HG03066 (cell line): ENCODE measurements around the gene SOHLH2.

Experiments
- ATAC-seq: cut with Tn5 transposase; IDR thresholded peaks from one replicate; pipeline ENCODE4 v1.9.1; 2021; ENCODE audit warnings: low read depth; ENCODE audit not compliant: unreplicated experiment

Gene SOHLH2, protein sequence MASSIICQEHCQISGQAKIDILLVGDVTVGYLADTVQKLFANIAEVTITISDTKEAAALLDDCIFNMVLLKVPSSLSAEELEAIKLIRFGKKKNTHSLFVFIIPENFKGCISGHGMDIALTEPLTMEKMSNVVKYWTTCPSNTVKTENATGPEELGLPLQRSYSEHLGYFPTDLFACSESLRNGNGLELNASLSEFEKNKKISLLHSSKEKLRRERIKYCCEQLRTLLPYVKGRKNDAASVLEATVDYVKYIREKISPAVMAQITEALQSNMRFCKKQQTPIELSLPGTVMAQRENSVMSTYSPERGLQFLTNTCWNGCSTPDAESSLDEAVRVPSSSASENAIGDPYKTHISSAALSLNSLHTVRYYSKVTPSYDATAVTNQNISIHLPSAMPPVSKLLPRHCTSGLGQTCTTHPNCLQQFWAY

DNA sequence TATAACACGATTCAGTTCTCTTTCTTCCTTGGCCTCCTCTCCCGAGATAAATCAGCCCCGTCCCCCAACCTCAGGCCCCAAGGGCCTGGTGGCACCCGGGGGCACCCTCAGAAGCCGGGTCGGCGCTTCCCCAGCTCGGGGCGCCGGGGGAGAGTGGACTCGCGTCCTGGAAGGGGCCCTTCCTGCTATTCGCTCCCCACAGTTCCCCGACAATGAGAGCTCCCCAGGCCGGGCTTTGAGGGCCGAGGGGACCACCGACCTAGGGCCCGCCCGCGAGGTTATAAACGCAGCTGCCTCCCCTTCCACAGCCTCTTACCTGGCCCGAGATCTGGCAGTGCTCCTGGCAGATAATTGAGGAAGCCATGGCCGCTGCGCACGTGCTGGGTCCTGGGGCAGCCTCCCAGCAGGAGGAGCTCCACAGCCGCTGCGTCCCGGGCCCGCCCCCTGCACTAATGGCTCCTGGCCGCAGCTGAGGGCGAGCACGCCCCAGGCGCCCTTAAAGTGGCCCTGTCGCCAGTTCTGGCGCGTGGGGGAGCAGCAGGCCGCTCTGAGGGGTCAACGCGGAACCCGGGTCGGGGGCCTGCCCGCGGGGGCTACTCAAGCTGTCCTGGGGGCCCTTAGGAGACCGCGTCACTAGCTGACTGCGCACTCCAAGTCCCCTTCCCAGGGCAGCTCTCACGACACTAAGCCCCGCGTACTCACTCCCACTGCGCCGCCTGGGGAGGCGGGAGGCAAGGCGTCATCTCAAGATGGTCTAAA, at the start of gene SOHLH2:
Gene SOHLH2 (minus strand): TSS at position 394 of the 759 bp plus-strand sequence. CDS start 30 bp downstream, at position 364.
- ATAC-seq: no peak

DNA sequence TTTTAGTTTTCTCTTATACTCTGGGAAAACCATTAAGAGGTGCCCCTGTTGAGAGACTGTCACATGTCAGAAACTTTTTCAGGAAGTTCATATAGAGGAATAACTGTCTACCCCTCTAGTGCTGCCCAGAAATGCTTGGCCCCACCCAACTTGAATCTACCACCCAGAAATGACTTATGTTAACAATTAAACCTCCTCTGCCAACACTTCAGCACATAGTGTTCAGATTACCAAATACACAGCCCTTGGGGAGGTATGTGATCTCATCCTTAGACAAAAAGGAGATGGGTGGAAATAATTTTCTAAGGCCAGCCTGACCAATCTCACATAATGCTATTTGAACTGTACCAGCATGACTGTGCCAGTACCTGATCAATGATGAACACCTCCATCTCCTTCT, 47.6 kb upstream of the SOHLH2 start:
- no peak for ATAC-seq

DNA sequence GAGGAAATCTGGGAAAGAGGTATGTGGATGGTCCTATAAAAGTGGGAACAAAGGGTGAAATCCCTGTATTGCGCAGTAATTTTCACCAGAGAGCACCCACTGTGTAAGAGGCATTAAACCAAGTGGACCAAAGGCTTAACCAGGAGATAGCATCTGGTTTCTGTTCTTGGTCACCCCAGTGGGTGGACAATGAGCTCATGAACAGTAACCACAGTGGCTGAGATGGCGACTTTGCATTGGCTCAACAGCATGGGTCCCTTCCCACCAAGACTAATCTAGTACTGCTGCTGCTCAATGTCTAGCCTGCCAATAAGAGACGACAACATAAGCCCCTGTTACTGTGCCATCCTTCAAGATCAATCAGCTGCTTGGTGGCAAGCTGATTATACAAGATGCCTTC, 46.7 kb upstream of the SOHLH2 start:
- ATAC-seq: no peak

DNA sequence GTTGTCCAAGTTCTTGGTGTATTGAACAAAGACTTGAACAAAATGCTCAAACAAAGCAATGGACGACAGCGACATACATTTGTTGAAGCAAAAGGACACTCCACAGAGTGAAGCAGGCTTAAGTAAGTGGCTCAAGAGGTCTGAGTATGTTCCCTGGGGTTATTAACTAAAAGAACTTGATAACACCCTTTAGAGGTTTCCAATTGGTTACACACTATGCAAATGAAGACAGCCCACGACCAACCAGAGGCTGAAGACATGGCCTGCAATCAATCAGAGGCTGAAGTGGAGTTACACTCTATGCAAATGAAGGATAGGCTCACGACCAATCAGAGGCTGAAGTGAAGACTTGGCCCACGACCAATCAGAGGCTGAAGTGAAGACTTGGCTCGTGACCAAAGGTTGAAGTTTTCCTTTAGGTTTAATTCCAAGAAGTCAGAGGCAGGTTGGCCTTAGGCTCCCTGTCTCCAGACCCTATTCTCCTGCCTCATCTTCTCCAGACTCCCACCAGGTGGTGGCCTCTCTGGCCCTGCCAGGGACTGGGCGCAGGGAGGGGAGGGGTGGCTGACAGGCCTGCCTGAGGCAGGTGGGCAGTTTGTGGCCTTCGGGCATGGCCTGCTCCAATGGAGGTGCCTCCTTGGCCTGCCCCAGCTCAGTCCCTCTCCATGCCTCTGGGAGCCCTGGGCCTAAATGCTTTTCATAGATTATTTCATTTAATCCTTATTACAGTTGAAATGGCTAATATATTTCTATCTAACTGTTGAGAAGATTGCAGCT, 45.2 kb upstream of the SOHLH2 start:
- ATAC-seq: no peak

DNA sequence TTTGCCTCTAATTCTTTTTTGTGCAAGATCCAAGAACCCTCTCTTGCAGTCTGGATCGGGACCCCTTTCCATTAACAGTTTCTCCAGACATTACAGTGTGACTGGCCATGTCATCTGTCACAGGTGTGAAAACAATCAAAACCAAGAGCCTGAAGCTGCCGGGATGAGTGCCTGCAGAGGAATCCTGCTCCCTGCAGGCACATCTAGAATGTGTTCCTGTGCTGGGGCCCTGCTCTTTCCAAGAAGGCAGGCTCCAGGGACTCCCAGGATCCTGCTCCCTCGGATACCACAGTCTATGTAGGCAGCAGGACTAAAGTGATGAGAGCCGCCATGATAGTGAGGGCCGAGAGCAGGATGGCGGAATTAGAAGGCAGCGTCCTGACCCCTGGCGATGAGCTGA, 44.5 kb upstream of the SOHLH2 start:
- no peak for ATAC-seq

DNA sequence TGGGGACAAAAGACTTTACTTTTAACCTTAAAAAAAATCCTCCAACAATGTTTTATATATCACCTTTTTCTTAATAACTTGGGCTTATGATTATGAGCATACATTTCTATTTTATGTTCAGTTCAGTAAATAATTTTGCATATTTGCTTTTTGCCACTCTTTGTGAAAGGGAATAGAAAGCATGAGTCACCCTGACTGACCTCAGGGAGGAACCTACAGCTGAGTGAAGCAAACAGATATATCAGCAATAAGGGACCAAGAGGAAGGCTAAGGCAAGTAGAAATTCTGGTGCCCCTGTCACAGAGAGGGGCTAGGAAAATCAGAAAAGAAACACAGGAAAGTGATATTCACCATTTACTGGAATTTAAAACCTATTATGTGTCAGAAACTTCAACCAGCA, 37.2 kb upstream of the SOHLH2 start:
- ATAC-seq: no peak

DNA sequence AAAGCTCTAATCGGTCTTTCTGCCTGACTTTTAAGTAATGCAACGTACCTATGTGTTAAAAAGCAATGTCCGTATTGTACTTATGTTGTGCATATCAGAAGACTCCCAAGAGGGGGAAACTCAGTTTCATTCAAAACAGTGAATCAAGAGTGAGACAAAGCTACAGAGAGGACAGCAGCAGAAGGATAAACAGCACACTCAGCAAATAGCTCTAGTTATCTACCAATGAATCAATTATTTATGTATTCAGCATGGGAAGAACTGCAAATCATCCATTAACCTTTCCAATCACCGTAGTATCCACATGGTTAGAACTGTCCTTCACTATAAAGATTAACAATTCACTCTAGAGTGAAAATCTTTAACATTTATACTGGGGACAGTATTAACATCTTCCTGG, 36.7 kb upstream of the SOHLH2 start:
- no peak for ATAC-seq

DNA sequence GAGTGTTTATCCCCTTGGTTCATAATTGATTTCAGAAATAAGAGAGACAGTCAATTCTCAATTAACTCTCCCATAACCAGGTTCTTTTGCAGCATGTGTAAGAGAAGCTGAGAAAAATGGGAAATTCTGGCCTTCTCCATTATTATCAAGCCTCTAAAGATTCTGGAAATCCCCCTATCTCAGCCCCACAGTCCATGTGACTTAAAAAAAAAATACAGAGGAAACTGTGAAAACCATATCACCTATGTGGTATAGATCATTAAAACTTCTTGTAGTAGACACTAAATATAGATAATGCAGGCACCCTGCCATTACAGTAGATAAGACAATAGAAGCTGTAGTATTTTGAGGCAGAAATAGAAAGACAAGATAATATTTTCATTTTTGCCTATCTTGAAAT, 34.3 kb upstream of the SOHLH2 start:
- no peak for ATAC-seq

DNA sequence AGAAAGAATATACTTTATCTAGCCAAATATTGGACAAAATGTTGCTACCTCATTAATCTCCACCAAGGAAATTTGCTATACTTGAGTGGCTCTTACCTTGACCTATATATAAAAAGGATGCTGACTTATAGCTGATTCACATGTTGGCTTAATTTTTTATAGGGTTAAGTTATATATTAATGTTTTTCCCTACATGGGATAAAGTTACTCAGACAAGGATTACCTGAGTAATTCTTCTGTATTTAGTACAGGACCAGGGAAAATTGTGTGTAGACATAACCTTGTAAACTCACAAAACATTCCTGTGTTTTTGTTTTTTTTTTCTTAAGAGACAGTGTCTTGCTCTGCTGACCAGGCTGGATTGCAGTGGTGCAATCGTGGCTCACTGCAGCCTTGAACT, 30.6 kb upstream of the SOHLH2 start:
- ATAC-seq: no peak

DNA sequence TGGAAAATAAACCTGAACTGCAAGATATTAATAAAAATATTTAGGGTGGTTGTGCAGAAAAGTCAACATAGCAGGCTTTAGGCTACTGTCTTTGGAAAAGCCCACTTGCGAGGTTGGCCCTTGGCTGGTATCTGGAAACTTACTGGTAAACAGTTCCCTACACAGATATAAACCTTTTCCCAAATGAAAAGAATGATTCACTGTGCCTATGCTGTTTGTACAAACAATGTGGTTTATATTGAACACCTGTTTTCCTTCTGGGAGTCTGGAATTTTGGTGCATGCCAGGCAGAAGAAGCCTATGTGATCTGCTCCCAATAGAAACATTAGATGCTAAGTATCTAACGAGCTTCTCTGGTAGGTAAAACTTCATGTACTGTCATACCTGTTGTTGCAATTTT, 29.7 kb upstream of the SOHLH2 start:
- ATAC-seq: no peak

DNA sequence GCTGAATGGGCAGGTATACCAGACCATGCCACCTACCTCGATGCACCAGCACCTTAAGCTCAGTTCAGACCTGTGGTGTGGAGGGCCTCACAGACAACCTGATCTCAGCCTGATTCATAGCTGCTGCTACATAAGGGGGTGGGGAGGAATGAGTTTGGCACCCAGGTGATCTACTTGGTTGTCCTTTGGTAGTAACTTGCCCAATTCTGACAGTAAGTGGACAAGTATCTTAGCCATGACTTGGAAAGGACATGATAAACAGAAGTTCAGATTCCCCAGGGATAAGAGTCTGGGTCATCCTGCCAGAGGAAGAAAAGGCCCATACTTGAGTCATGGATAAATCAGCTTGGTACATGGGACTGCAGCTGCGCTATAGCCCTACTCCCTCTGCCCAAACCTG, 28.4 kb upstream of the SOHLH2 start:
- no peak for ATAC-seq

DNA sequence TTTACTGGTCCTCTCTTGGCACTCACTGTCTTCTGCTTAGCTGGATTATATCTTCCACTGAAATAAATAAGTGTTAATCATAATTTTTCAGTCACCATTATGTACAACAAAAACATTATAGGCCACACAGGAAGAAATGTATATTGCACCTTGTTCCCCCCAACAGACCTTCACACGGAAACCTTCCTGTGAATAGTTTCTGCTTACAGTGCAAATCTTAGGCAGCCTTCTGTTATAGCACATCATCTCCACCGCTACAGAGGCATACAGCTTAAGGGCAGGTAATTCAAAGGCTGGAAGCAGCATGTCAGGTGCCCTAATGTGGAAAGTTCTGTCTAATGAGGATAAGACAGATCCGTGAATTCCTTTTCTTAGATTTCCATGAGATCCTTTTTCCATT, 16.9 kb upstream of the SOHLH2 start:
- no peak for ATAC-seq

DNA sequence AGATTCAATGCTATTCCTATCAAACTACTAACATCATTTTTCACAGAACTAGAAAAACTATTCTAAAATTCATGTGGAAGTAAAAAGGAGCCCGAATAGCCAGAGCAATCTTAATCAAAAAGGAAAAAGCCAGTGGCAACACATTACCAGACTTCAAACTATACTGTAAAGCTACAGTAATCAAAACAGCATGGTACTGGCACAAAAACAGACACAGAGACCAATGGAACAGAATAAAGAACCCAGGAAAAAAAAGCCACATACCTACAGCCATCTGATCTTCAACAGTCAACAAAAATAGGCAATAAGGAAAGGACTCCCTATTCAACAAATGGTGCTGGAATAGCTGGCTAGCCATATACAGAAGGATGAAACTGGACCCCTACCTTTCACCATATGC, 10.4 kb upstream of the SOHLH2 start:
- no peak for ATAC-seq

DNA sequence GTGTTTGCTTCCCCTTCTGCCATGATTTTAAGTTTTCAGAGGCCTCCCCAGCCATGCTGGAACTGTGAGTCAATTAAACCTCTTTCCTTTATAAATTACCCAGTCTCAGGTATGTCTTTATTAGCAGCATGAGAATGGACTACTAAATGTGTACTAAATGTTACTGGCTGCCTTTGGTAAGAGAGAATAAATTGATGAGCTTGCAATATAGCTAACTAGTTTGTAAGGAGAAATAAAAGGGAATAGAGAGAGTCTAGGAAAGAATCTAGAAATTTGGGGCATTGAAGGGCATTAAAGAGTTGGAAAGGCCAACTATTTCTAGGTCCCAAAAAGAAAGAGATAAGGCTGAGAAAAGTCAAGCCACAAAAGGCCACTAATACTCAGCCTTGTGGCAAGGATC, 5.5 kb upstream of the SOHLH2 start:
- ATAC-seq: no peak

DNA sequence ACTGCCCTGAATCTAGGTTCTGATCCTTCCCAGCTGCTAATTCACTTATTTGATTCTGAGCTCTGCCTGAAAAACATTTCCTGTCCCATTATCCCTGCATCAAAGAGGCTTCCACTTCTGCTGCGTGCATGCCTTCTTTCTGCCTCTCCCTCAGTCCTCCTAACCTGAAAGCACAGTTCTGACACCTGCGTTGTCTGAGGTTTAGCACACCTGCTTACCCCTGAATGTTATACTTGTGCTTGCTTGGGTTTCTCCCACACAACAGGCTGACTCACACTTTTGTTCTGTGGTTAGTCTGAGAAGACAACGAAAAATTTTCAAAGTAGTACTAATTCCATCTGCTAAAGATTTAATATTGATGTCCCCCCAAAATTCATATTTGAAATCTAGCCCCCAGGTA, 3.1 kb upstream of the SOHLH2 start:
- no peak for ATAC-seq

DNA sequence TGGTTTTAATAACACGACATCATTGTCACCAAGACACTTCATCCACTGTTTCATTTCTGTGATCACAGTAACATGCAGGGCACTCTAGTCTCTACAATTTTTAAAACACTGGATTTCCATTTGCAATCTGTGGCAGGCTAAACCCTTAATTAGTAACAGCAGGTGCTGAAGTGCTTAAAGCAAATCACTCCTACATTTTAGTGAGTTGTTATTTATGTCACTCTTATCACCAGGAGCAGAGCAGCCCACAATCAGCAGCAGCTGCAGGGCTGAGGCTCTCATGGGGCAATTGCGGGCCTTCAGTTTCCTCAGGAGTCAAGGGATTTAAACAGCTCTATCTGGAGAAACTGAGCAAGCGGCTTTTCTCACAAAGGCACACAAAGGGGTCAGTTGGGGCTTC, 1.6 kb downstream of the SOHLH2 start:
- no peak for ATAC-seq

DNA sequence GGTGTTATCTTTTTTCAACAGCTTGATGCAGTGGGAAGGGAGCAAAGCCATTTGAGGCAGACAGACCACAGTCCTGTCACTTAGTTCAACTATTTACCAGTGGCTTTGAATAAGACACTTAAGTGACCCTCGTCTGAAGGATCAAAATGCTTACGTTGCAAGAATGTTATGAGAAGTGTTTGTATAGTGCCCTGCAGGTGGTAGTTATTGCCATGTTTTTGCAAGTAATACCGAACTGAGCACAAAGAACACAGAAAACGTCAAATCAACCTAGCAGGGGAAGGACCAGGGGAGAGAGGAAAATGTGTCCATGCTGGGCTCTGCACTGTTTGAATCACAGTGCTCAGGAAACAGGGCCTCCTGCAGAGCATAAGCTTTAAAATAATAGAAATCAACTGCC, 2.8 kb downstream of the SOHLH2 start:
- no peak for ATAC-seq

DNA sequence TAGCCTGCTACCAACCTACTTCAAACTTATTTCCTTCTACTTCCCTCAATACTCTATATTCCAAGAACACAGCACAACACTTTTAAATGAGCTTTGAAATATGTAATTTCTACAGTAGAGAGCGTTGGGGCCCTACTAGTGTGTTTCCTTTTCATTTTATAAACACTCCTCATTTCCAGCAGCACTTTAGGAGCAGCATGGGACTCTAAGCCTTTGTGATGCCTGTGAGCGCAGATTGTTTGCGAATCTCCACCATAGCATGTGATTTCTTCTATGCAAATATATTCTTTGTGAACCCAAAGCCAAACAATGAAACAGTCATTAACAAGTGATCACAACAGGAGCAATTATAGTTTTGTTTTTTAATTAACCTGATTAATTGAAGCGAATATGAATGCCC, 3.6 kb downstream of the SOHLH2 start:
- no peak for ATAC-seq

DNA sequence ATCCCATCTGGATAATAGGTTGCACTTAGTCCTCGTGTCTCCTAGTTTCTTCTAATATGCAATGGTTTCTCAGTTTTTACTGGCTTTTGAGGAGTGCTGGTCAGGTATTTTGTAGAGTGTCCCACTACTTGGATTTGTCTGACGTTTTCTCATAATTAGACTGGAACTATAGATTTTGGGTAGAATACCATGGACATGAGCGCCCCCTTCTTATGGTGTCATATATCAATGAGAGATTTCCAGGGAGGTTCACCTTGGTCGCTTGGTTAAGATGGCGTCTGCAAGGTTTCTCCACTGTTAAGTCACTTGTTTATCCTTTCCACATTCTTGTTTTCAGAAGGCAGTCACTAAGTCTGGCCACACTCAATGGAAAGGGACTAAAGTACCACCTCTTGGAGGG, 6.7 kb downstream of the SOHLH2 start:
- ATAC-seq: no peak

DNA sequence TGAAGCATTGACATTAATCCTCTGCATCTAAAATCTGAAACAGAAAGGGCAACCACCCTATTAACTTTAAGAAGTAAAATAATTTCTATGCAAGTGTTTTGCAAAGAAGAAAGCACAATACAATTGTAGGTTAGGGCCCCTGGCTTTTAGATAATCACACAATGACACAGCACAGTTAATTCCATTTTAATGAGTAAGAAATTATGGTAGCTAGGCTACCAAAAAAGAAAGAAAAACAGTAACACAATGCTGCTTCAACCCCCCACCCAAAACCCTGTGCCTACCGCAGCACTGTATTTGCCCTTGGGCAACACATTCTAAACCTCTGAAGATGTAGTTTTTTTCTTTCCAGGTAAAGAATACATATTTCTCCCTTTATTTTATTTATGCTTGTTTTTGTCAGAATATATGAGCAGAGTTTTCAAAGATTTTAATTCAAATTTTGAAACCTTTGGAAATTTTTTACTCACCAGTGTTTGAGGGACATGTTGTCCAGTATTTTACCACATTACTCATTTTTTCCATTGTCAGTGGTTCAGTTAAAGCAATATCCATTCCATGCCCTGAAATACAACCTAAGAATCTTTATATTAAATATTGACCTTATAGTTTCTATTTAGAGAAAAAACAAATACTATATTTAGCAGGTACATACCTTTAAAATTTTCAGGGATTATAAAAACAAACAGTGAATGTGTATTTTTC, 21.1 kb downstream of the SOHLH2 start:
- ATAC-seq: no peak

DNA sequence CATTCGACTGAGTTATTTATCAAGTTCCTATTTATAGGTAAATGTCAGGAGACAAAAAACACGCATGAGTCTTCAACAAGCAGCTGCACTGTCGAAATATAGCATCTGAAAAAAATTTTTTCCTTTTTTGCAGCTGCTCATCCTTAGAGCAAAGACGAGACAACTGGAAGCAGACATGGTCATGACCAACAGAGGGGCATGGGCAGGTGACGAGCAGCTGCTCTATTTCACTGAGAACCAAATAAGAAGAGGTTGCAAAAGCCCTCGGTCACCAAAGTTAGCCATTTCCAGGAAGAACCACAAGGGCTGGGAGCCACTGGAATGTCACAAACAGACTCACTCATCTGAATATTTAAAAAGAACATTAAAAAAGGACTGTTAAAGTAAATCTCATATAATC, 22.2 kb downstream of the SOHLH2 start:
- no peak for ATAC-seq
